A673 (cell line): Measurements from ENCODE around the gene DENND1A. TPM values are rescaled to one million over a fixed set of nuclear protein-coding genes. Genes with fewer than 3 reads are reported as not detected.
A peak's percentile ranks its signal among the peaks of the same experiment; 100 is the strongest.

ENCODE experiments used
- BruUV-seq: library from RNA; stranded (reverse); fragments of 400-500 nt; replicated peaks from 2 replicates; lab custom pipeline; 2021; lab: Mats Ljungman, UMichigan
- CTCF ChIA-PET: fragments of 300-600 bp; sonication (Branson Sonifier 250); formaldehyde crosslinking; loops from one replicate; lab custom pipeline; 2022; ENCODE audit warnings: antibody characterized with exemption; lab: Charles Lee
- POLR2A ChIA-PET: fragments of 300-600 bp; sonication (Branson Sonifier 250); formaldehyde crosslinking; loops from one replicate; lab custom pipeline; 2022; ENCODE audit warnings: antibody characterized with exemption; ENCODE audit not compliant: low non-redundant PET; lab: Charles Lee
- DNase-seq: peaks from one replicate; pipeline ENCODE4 v3.0.0-alpha.2; 2015; ENCODE audit warnings: low spot score
- H3K27ac ChIP-seq: fragments of 200-600 bp; sonication (generic); 2 replicates; pipeline ENCODE4 v1.5.1; 2016; ENCODE audit warnings: mixed run types, low read depth, mild to moderate bottlenecking, mixed read lengths, antibody characterized with exemption, low read length; ENCODE audit not compliant: poor library complexity, severe bottlenecking
- H3K27me3 ChIP-seq: fragments of 200-600 bp; sonication (generic); replicated peaks from 2 replicates; pipeline ENCODE4 v1.6.1; 2017; ENCODE audit warnings: mixed run types, low read depth, mild to moderate bottlenecking, mixed read lengths, antibody characterized with exemption, low read length; ENCODE audit not compliant: insufficient read depth, poor library complexity
- H3K36me3 ChIP-seq: fragments of 200-600 bp; sonication (generic); 2 replicates; pipeline ENCODE4 v1.6.1; 2016; ENCODE audit warnings: mixed run types, mild to moderate bottlenecking, mixed read lengths, antibody characterized with exemption, low read length; ENCODE audit not compliant: insufficient read depth, poor library complexity, severe bottlenecking
- H3K4me1 ChIP-seq: fragments of 200-600 bp; sonication (generic); 2 replicates; pipeline ENCODE4 v1.6.1; 2017; ENCODE audit warnings: mixed run types, mild to moderate bottlenecking, mixed read lengths, antibody characterized with exemption, low read length; ENCODE audit not compliant: insufficient read depth, poor library complexity, severe bottlenecking
- H3K4me3 ChIP-seq: fragments of 200-600 bp; sonication (generic); 2 replicates; pipeline ENCODE4 v1.5.1; 2016; ENCODE audit warnings: low read depth, mixed run types, mild to moderate bottlenecking, mixed read lengths, low read length; ENCODE audit not compliant: poor library complexity, severe bottlenecking
- H3K9me3 ChIP-seq: fragments of 200-600 bp; sonication (generic); 2 replicates; pipeline ENCODE4 v1.6.1; 2016; ENCODE audit warnings: mixed run types, low read depth, mild to moderate bottlenecking, mixed read lengths, antibody characterized with exemption, low read length; ENCODE audit not compliant: poor library complexity, severe bottlenecking
- CTCF ChIP-seq: fragments of 300-800, 200-600 bp; sonication (generic); conservative IDR thresholded peaks from 2 replicates; pipeline ENCODE4 v1.5.1; 2017; ENCODE audit warnings: low read depth, mild to moderate bottlenecking, antibody characterized with exemption, low read length, moderate library complexity, mixed read lengths
- EZH2 ChIP-seq: fragments of 200-600 bp; sonication (generic); IDR thresholded peaks from 2 replicates; pipeline ENCODE4 v1.6.1; 2017; ENCODE audit warnings: borderline replicate concordance, low read depth, mild to moderate bottlenecking, mixed read lengths, antibody characterized with exemption, low read length; ENCODE audit not compliant: poor library complexity, severe bottlenecking
- intact Hi-C: fragments of 100-400 bp; cut with micrococcal nuclease; formaldehyde crosslinking; loops from one replicate; pipeline ENCODE4 v1.10.0; 2022; ENCODE audit not compliant: unreplicated experiment
- total RNA-seq: library from RNA; stranded (reverse); gene quantifications from 2 replicates; pipeline ENCODE4 v1.2.3, GENCODE V29; 2021

Gene DENND1A
- total RNA-seq, 1 experiment from 2014 or later: 12.0 TPM

GRCh38 chr9:123725389-123725788, 204.5 kb downstream of the DENND1A start:
- Histone ChIP-seq H3K4me3 (no peak overlapping the region), H3K27ac (no peak overlapping the region), H3K4me1 (no peaks in the 10 kb centered on the region), H3K9me3 (peaks cover 7% of the 10 kb centered on the region), H3K27me3 (no peaks in the 10 kb centered on the region), H3K36me3 (no peaks in the 10 kb centered on the region)
- BruUV-seq: no TSS peak
- CTCF ChIA-PET: no interaction called here
- intact Hi-C loops: no loop called here
- POLR2A ChIA-PET: no interaction called here
- TF ChIP-seq CTCF: no peak
- no peak for TF ChIP-seq EZH2
- DNase-seq: no peak

GRCh38 chr9:123724211-123724796, 205.6 kb downstream of the DENND1A start:
- no peaks in the 10 kb centered on the region for H3K27me3 ChIP-seq
- POLR2A ChIA-PET: no interaction called here
- no peaks in the 10 kb centered on the region for H3K4me1 ChIP-seq
- H3K27ac ChIP-seq: no peak overlapping the region
- H3K4me3 ChIP-seq: no peak overlapping the region
- peak; percentile 24; the same call in 1 of the 2 replicates for TF ChIP-seq CTCF
- no peak for TF ChIP-seq EZH2
- no TSS peak for BruUV-seq
- intact Hi-C loops: no loop called here
- peak; percentile 17 for DNase-seq
- peaks cover 7% of the 10 kb centered on the region for H3K9me3 ChIP-seq
- CTCF ChIA-PET: interaction anchor here (0.7 kb wide), 1 partner anchor 82 kb away, joined by 8 read pairs; no protein-coding TSS in a partner anchor
- H3K36me3 ChIP-seq: no peaks in the 10 kb centered on the region

- Histone ChIP-seq H3K4me1 (no peaks in the 10 kb centered on the region), H3K4me3 (no peak overlapping the region), H3K27me3 (no peaks in the 10 kb centered on the region), H3K36me3 (no peaks in the 10 kb centered on the region), H3K9me3 (peaks cover 7% of the 10 kb centered on the region), H3K27ac (no peak overlapping the region)
- no peak for DNase-seq
- TF ChIP-seq CTCF (no peak), EZH2 (no peak)
- intact Hi-C loops: no loop called here
- POLR2A ChIA-PET: no interaction called here
- no TSS peak for BruUV-seq
- CTCF ChIA-PET: no interaction called here
These were observed 206.6 kb downstream of the DENND1A start for GRCh38 chr9:123723135-123723875.
